ENCODE data around the gene ENTR1. TPM values are rescaled to one million over a fixed set of nuclear protein-coding genes. Genes with fewer than 3 reads are reported as not detected.

The ENTR1 gene
- total RNA-seq, 4 donors from 2014 or later, result 26.3 to 55.1 (median 44.0) TPM

- H3K4me1 ChIP-seq, result no peaks in the 10 kb centered on the region
- H3K9me3 ChIP-seq, result no peaks in the 10 kb centered on the region
- no peak for ATAC-seq
- H3K4me3 ChIP-seq, result no peak overlapping the region
- TF ChIP-seq EP300 (IDR thresholded peaks at IDR 0.05) (no peak), POLR2A (IDR thresholded peaks at IDR 0.05) (no peak), POLR2AphosphoS5 (IDR thresholded peaks at IDR 0.05) (no peak), CTCF (IDR thresholded peaks at IDR 0.05) (no peak)
- H3K27me3 ChIP-seq, result no peaks in the 10 kb centered on the region
- peaks cover 0 to 98% of the 10 kb centered on the region in 2 donors for H3K36me3 ChIP-seq
- H3K27ac ChIP-seq, result no peak overlapping the region
- 80% methylated on average over 2 of the region's 25 CpGs; no CpG with 5 or more reads in 1 of the 2 donors for WGBS, 2 donors (ENCODE audit: low coverage in 1 of 2)
Measured at GRCh38 chr9:136454026-136454796, 43.8 kb upstream of the ENTR1 start.

GRCh38 chr9:136453326-136453725 is 42.9 kb upstream of the ENTR1 start:
- H3K27me3 ChIP-seq, result no peaks in the 10 kb centered on the region
- peaks cover 0 to 98% of the 10 kb centered on the region in 2 donors for H3K36me3 ChIP-seq
- ATAC-seq, result no peak
- no peak overlapping the region for H3K4me3 ChIP-seq
- H3K9me3 ChIP-seq, result no peaks in the 10 kb centered on the region
- TF ChIP-seq POLR2A (IDR thresholded peaks at IDR 0.05) (no peak), POLR2AphosphoS5 (IDR thresholded peaks at IDR 0.05) (no peak), CTCF (IDR thresholded peaks at IDR 0.05) (no peak), EP300 (IDR thresholded peaks at IDR 0.05) (no peak)
- H3K4me1 ChIP-seq, result no peaks in the 10 kb centered on the region
- no peak overlapping the region for H3K27ac ChIP-seq
- 88 to 93% methylated on average over 7 to 10 of the region's 11 CpGs for WGBS, 2 donors (ENCODE audit: low coverage in 1 of 2)

- Histone ChIP-seq H3K9me3 (no peaks in the 10 kb centered on the region), H3K36me3 (peaks cover 0 to 98% of the 10 kb centered on the region in 2 donors), H3K4me1 (no peaks in the 10 kb centered on the region), H3K4me3 (no peak overlapping the region), H3K27ac (no peak overlapping the region), H3K27me3 (no peaks in the 10 kb centered on the region)
- no peak for ATAC-seq
- TF ChIP-seq CTCF (IDR thresholded peaks at IDR 0.05) (no peak), POLR2A (IDR thresholded peaks at IDR 0.05) (no peak), POLR2AphosphoS5 (IDR thresholded peaks at IDR 0.05) (no peak), EP300 (IDR thresholded peaks at IDR 0.05) (no peak)
- 75 to 76% methylated on average over 6 to 15 of the region's 26 CpGs for WGBS, 2 donors (ENCODE audit: low coverage in 1 of 2)
Measured at GRCh38 chr9:136451221-136451877, 40.9 kb upstream of the ENTR1 start.

GRCh38 chr9:136448655-136449054 is 38.2 kb upstream of the ENTR1 start:
- peaks cover 0 to 98% of the 10 kb centered on the region in 2 donors for H3K36me3 ChIP-seq

More at GRCh38 chr9:136448655-136449054, 38.2 kb upstream of the ENTR1 start:
- no peaks in the 10 kb centered on the region for H3K9me3 ChIP-seq
- no peaks in the 10 kb centered on the region for H3K4me1 ChIP-seq
- H3K27me3 ChIP-seq, result no peaks in the 10 kb centered on the region
- TF ChIP-seq EP300 (IDR thresholded peaks at IDR 0.05) (no peak), POLR2A (IDR thresholded peaks at IDR 0.05) (no peak), POLR2AphosphoS5 (IDR thresholded peaks at IDR 0.05) (no peak), CTCF (IDR thresholded peaks at IDR 0.05) (no peak)
- 76 to 84% methylated on average over 3 of the region's 3 CpGs for WGBS, 2 donors (ENCODE audit: low coverage in 1 of 2)
- no peak for ATAC-seq
- H3K4me3 ChIP-seq, result no peak overlapping the region
- H3K27ac ChIP-seq, result no peak overlapping the region
